GM12892 (cell line): Measurements from ENCODE around the gene CEMIP.

Experiments used
- POLR2A ChIP-seq: IDR thresholded peaks from 2 replicates; pipeline ENCODE4 v1.6.1; 2011; ENCODE audit warnings: low read depth, low read length, control low read depth
- POLR2AphosphoS5 ChIP-seq: IDR thresholded peaks from 2 replicates; pipeline ENCODE4 v1.6.1; 2011; ENCODE audit warnings: low read depth, low read length, control low read depth

- TF ChIP-seq POLR2A (no peak), POLR2AphosphoS5 (no peak)
Measured at GRCh38 chr15:80982205-80982604, 203.0 kb downstream of the CEMIP start.
